ENCODE results near the gene ATG5.
"Not testable (repeated sequence)": the region's sequence is repeated elsewhere in the genome, so short reads cannot be mapped to it uniquely, and the experiment has no call there.

Gene ATG5

DNA sequence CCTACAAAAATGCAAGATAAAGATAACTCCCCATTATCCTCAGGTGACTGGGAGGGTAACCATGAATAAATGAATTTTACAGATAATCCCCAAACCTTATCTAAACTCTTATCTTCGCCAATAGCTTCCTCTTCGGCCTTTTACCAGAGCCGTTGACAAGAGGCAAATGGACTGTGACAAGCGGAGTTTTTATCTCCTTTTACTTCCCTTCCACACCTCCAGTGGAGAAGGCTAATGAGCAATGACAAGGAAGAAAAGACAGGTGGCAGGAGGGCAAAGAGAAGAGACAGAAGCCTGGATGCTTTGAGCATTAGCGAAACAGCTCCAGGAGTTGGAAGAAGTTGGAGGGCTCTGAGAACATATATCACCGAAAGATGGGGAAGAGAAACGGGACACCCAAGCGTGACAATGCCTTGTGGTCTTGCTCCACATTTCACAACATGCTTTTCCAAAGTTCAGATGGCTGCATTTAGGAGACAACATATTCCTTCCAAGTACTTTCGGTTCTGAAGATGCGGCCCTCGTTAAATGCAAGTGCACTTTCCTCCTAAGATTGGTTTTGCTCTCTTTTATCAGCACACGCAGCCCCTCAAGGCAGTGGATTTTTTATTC, 170.2 kb downstream of the ATG5 start:
- no peak for DNase-seq

GRCh38 chr6:106154326-106154725, 171.2 kb downstream of the ATG5 start:
- no peak for DNase-seq

DNA sequence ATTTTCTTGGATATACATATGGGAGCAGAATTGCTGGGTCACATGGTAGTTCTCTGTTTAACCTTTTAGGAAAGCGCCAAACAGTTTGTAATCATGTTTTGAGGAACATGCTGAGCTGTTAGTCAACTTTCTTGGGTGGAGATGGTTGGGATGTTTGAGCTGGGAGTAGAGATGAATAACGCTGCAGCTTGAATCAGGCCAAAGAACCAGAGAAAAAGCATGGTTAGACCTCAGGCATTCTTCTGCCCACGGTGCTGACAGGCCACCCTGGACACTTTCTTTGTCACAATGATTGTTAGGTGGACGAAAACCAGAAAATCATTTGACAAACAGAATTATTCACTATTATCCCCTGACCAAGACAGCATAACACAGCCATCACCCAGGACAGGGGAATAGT, 172.6 kb downstream of the ATG5 start:
- no peak for DNase-seq

DNA sequence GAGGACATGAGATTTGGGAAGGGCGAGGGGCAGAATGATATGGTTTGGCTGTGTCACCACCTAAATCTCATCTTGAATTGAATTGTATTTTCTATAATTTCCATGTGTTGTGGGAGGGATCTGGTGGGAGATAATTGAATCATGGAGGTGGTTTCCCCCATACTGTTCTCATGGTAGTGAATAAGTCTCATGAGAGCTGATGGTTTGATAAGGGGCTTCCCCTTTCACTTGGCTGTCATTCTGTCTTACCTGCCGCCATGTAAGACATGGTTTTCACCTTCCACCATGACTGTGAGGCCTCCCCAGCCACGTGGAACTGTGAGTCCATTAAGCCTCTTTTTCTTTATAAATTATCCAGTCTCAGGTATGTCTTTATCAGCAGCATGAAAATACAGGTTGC, 173.1 kb downstream of the ATG5 start:
- DNase-seq, result not testable (repeated sequence)

GRCh38 chr6:106149472-106150069, 176.0 kb downstream of the ATG5 start:
- DNase-seq, result no peak

DNA sequence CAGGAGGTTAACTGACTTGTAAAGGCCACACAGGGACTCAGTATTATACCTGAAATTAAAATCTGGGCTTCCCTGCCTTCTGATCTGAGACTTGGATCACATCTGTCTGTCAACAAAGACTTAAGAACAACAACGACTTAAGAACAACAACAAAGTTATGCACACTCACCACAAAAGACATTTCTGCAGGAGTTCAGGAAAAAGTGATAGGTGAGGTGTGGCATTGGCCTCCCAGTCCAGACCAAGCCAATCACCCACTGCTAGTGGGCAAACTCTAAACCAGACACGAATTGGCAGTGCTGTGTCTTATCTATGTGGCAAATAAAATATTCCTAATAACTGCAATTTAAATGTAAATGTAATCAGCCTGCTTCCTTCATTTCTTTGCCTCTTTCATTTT, 178.1 kb downstream of the ATG5 start:
- DNase-seq, result no peak

DNA sequence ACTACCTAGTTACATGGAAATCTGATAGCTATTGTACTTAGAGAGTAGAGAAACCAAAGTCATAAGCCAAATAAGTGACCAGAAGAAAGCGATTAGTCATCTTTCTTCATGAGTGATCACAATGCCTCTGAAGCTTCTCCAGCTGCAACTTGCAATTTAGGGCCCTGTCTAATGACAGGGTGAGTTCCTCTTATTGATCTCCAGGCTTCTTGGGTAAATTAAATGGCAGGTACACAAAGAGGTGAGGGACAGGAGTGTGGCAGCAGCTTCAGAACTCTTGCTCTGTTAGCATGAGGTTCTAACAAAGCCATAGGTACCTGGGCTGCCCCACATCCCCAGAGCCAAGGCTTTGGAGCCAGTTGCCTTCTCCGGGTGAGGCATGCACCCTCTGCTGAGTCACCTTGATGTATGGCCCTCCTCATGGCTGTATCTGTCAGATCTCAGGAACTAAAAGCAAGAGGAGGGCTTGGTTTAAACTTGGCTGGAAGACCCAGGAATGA, 178.7 kb downstream of the ATG5 start:
- no peak for DNase-seq

GRCh38 chr6:106145741-106146227, 179.8 kb downstream of the ATG5 start:
- DNase-seq, result no peak

GRCh38 chr6:106145144-106145543, 180.4 kb downstream of the ATG5 start:
- DNase-seq, result no peak

GRCh38 chr6:106143665-106144064, 181.9 kb downstream of the ATG5 start:
- DNase-seq, result no peak

DNA sequence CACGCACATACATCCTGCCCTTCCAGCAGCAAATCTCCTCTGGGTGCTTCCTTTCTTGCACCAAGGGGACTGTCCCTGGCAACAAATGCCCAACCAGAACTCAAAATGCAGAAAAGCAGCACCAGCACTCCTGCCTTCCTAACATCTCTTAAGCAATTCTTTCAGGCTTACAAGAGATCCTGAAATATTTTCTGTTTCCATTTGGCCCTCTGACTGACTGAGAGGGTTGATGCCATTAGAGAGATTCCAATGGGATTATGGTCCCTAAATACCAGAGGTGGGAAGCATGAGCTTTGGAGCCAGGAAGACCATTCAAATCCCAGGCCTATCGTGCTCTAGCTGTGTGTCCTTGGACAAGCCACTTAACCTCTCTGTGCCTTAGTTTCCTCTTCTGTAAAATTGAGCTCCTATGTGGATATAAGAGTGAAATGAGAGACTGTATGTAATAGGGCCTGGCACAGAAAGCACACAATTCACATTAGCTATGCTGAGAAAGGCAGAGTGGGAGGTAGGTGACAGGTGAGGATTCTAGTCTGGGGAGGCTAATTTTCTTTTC, 182.6 kb downstream of the ATG5 start:
- no peak for DNase-seq

DNA sequence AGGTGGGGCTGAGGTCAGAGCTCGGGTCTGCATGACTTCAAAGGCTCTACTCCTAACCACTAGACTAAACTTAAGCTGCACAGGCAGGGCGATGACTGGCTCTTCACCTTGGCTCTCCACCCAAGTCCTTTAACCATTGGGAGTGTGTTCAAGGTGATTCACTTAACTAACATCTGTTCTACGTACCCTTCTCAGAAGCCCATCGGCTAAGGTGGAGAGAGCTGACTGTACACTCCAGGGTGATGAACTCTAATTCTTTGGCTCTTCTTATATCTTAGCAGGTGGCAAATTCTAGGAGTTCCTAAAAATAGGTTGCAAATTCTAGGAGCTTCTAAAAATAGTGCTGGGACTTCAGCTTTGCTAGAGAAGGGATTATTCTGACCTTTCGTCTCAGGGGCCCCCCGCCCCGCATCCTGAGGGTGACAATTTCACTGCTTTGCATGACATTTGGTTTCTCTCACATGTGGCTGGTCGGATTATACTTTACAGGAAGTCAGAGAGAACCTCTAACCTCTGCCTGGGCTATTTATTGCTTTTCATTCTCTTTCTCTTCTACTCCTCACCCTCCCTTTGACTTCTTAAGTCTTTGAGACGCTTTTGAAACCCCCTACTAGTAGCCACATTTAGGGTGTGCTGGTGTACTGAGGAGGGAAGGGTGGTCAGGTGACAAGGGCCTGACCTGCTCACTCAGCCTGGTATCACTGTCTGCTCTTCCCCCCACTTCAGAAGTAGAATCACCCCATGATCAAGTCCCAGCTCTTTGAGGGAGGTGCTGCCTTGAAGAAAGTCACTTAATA, 183.9 kb downstream of the ATG5 start:
- no peak for DNase-seq

GRCh38 chr6:106138151-106138550, 187.4 kb downstream of the ATG5 start:
- no peak for DNase-seq

DNA sequence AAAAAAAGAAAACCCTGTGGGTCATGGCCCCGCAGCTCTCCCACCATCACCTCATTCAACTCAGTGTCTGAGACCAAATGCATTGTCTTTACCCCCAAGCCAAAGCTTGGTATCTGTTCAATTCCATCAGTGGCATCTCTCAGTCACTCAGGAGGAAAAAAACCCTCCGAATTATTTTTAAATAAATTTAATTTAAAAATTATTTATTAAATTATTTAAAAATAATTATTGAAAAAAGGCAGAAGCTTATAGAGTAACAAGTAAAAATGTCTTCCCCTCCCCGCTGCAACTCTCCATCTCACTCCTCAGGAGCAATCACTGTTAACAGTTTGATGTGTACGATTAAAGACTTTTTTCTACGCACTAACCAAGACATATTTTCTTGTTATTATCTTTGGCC, 188.7 kb downstream of the ATG5 start:
- DNase-seq, result no peak

GRCh38 chr6:106135911-106136571, 189.5 kb downstream of the ATG5 start:
- no peak for DNase-seq

- DNase-seq, result no peak
Observed at GRCh38 chr6:106134906-106135634, 190.5 kb downstream of the ATG5 start.

All from right kidney (tissue), 1 donor.